GM23338 (cell line): ENCODE results near the gene ANKK1. TPM values are rescaled to one million over a fixed set of nuclear protein-coding genes. Genes with fewer than 3 reads are reported as not detected.

ENCODE experiments used
- ETS1 ChIP-seq: IDR thresholded peaks from 2 replicates; pipeline ENCODE4 v1.6.1; 2016; ENCODE audit warnings: antibody characterized with exemption
- EZH2phosphoT487 ChIP-seq: fragments of 200-600 bp; sonication (generic); IDR thresholded peaks from one replicate; pipeline ENCODE4 v1.8.1; 2018; ENCODE audit warnings: antibody characterized with exemption; ENCODE audit not compliant: unreplicated experiment
- REST ChIP-seq: IDR thresholded peaks from one replicate; pipeline ENCODE4 v1.6.1; 2018; ENCODE audit warnings: antibody characterized with exemption; ENCODE audit not compliant: unreplicated experiment
- STAT1 ChIP-seq: IDR thresholded peaks from one replicate; pipeline ENCODE4 v1.6.1; 2016; ENCODE audit warnings: antibody characterized with exemption; ENCODE audit not compliant: unreplicated experiment
- ZNF462 ChIP-seq: fragments of 250-450 bp; sonication (Bioruptor Pico); IDR thresholded peaks from 2 replicates; pipeline ENCODE4 v1.5.0; 2020; ENCODE audit warnings: mild to moderate bottlenecking, moderate library complexity
- polyA plus RNA-seq: library from polyadenylated mRNA; unstranded; fragments of >200 nt; fragmentation: Nextera tagmentation; extraction: Ambion mirVana; gene quantifications from 2 replicates; pipeline ENCODE4 v1.2.1, GENCODE V29; 2016
- total RNA-seq: library from RNA; depleted of rRNA; stranded (reverse); fragments of >200 nt; shearing (Covaris generic); gene quantifications from 2 replicates; pipeline ENCODE4 v1.2.3, GENCODE V29; 2014

The ANKK1 gene
- total and polyA plus RNA-seq, 2 experiments from 2014 or later = 0.08 to 0.14 TPM

- no peak for TF ChIP-seq ZNF462
- TF ChIP-seq ETS1 = no peak
- TF ChIP-seq STAT1 = no peak
- no peak for TF ChIP-seq REST
- no peak for TF ChIP-seq EZH2phosphoT487
Measured at GRCh38 chr11:113389272-113389671, 1.7 kb downstream of the ANKK1 start (continued).
